HL-60 (cell line): ENCODE results near the gene EMC6.

ENCODE experiments used
- DNase-seq, 2 experiments: peaks; one replicate each; pipeline ENCODE4 v3.0.0-alpha.2; 2010 to 2020; ENCODE audit warnings: low read depth in 1 of 2, low spot score in 1 of 2
- H3K27ac ChIP-seq: fragments of 250-450 bp; sonication (Bioruptor Pico); replicated peaks from 2 replicates; pipeline ENCODE4 v1.5.1; 2020; ENCODE audit warnings: mild to moderate bottlenecking, moderate library complexity
- H3K27me3 ChIP-seq: fragments of 250-450 bp; sonication (Bioruptor Pico); 2 replicates; pipeline ENCODE4 v1.5.1; 2021; ENCODE audit warnings: mild to moderate bottlenecking, moderate library complexity; ENCODE audit not compliant: insufficient read depth, poor library complexity, severe bottlenecking
- H3K4me3 ChIP-seq: replicated peaks from 2 replicates; pipeline ENCODE4 v1.5.1; 2011; ENCODE audit warnings: mild to moderate bottlenecking, control low read depth, low read length; ENCODE audit not compliant: insufficient read depth
- CTCF ChIP-seq: IDR thresholded peaks from one replicate; pipeline ENCODE4 v1.5.1; 2011; ENCODE audit warnings: low read length, control low read depth, inconsistent platforms; ENCODE audit not compliant: insufficient read depth
- GABPA ChIP-seq: IDR thresholded peaks from 2 replicates; pipeline ENCODE4 v1.6.1; 2012; ENCODE audit warnings: low read depth
- POLR2AphosphoS5 ChIP-seq: IDR thresholded peaks from 2 replicates; pipeline ENCODE4 v1.6.1; 2012; ENCODE audit warnings: low read depth
- REST ChIP-seq: IDR thresholded peaks from 2 replicates; pipeline ENCODE4 v1.6.1; 2012; ENCODE audit warnings: low read depth; ENCODE audit not compliant: insufficient replicate concordance
- SPI1 ChIP-seq: IDR thresholded peaks from 2 replicates; pipeline ENCODE4 v1.6.1; 2012; ENCODE audit warnings: low read depth, mild to moderate bottlenecking, borderline replicate concordance
- long read RNA-seq: library from polyadenylated mRNA; unstranded; transcript quantifications from one replicate; pipeline ENCODE4 v2.0.0, GENCODE V29; 2020

EMC6 gene
- long read RNA-seq, transcript EMC6-202 (2 exons, 762 nt) = minor isoform, 6 of 22 reads
- long read RNA-seq, transcript EMC6-201 (2 exons, 653 nt) = major isoform, 9 of 22 reads
- long read RNA-seq, partial matches to known transcripts = 0 of 22 reads
- long read RNA-seq, other reads (novel, unspliced or antisense) = 7 of 22 reads

DNA sequence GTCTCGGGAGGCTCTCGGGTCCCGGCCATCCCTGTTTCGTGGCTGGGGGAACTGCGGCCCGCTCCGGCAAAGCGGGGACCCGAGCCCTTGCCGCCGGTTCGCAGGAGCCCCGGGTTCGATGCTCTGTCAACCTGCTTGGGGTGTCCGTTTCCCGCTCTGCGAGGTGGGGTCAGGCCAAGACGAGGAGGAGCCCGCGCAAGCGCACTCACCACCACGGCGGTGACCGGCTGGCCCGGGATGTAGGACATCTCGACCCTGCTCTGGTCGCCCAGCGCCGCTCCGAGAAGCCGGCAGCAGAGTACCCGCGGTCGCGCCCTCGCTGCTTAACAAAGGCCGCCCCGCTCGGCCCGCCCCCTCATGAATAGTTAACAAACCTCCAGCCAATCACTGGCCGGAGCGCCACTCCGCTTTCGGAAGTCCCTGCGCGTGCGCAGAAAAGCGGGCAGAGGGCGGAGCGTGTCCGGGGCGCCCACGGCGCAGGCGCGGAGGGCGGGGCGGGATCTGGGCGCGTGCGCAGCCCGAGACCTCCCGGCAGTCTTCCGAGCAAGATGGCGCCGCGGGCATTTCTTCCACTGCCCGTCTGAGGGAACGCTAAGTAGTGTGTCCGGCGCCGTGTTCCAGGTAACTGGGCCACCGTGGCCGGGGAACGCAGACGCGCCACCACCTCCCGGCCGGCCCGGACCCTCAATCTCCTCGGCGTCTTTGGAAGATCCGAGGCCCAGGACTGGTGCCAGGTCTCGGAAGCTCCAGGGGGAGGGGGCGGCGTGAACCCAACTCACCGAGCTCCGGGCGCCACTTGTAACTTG is at the start of gene EMC6, which contains the start of gene TAX1BP3:
EMC6 (plus strand) TSS at position 534 of the 806 bp plus-strand sequence. CDS start 335 bp downstream, outside the sequence.
TAX1BP3 (minus strand) TSS at position 300 of the 806 bp plus-strand sequence; CDS start at position 248, 52 bp downstream.
- TF ChIP-seq POLR2AphosphoS5 = peak; percentile 32; the same call in 1 of the 2 replicates
- TF ChIP-seq REST = peak; percentile 40
- TF ChIP-seq CTCF = no peak
- peak within 1 kb of the TSS; percentile 90 for H3K4me3 ChIP-seq
- DNase-seq = peak; percentile 60 to 89
- H3K27ac ChIP-seq = peak within 1 kb of the TSS; percentile 85
- H3K27me3 ChIP-seq = no peaks in the 10 kb centered on the region

GRCh38 chr17:3621146-3621720 is 47.4 kb upstream of the EMC6 start:
- H3K4me3 ChIP-seq = no peak overlapping the region
- no peaks in the 10 kb centered on the region for H3K27me3 ChIP-seq
- H3K27ac ChIP-seq = no peak overlapping the region
- TF ChIP-seq SPI1 (no peak), REST (no peak)
- no peak for DNase-seq

DNA sequence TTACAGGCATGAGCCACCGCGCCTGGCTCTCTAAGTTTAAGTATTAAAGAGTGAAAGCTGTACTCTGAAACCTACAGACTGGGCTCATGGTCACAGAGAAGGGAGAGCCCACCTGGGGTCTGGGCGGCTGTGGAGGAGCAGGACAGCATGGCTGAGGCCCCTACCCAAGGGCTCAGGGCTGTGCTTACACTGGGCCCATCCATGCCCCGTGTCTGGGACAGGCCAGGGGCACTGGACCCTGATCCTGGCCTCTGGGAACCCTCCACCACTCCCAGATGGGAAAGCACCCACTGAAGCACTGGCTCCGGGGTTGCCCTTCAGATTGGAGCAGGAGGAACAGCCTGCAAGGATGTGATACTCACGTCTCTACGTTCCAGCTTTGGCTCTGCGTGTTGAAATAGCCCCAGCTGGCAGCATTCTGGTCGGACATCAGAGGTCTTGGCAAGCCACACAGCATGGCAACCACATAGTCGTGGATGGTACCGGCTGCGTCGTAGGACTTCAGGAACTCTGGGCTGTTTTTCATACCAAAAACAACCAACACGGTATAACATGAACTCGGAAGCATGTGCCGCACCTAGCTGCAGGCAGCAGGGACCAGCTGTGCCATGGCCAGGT is 45.5 kb upstream of the EMC6 start:
- Histone ChIP-seq H3K4me3 (no peak overlapping the region), H3K27ac (no peak overlapping the region), H3K27me3 (no peaks in the 10 kb centered on the region)
- DNase-seq = no peak
- TF ChIP-seq GABPA = no peak
- no peak for TF ChIP-seq SPI1
- no peak for TF ChIP-seq REST
- no peak for TF ChIP-seq POLR2AphosphoS5
- TF ChIP-seq CTCF = no peak
